Central memory CD8-positive, alpha-beta T cell (primary cell): Measurements from ENCODE around the gene SLC36A2.

Experiments used
- ATAC-seq: fragments of 150-1000 bp; cut with Tn5 transposase; replicated peaks from 2 replicates; pipeline ENCODE4 v1.10.0; 2022; ENCODE audit warnings: mild to moderate bottlenecking, moderate FRiP score, moderate number of reproducible peaks; ENCODE audit not compliant: poor library complexity, severe bottlenecking; ENCODE audit errors: extremely low read depth
- DNase-seq, 2 donors: peaks; one replicate each; pipeline ENCODE4 v3.0.0; 2021; ENCODE audit warnings: low spot score in 2 of 2
- H3K27ac Mint-ChIP-seq: one replicate; pipeline ENCODE4 v1.8.0; 2022; ENCODE audit warnings: low read depth, mild to moderate bottlenecking, moderate library complexity, mixed read lengths
- H3K27me3 Mint-ChIP-seq: one replicate; pipeline ENCODE4 v1.8.0; 2022; ENCODE audit warnings: mixed read lengths
- H3K36me3 Mint-ChIP-seq: one replicate; pipeline ENCODE4 v1.8.0; 2022; ENCODE audit warnings: mild to moderate bottlenecking, moderate library complexity, mixed read lengths; ENCODE audit not compliant: insufficient read depth
- H3K4me1 Mint-ChIP-seq: one replicate; pipeline ENCODE4 v1.8.0; 2022; ENCODE audit warnings: mixed read lengths
- H3K4me3 Mint-ChIP-seq: one replicate; pipeline ENCODE4 v1.8.0; 2022; ENCODE audit warnings: mild to moderate bottlenecking, moderate library complexity, mixed read lengths
- H3K9me3 Mint-ChIP-seq: one replicate; pipeline ENCODE4 v1.8.0; 2022; ENCODE audit warnings: mixed read lengths

The SLC36A2 gene

DNA sequence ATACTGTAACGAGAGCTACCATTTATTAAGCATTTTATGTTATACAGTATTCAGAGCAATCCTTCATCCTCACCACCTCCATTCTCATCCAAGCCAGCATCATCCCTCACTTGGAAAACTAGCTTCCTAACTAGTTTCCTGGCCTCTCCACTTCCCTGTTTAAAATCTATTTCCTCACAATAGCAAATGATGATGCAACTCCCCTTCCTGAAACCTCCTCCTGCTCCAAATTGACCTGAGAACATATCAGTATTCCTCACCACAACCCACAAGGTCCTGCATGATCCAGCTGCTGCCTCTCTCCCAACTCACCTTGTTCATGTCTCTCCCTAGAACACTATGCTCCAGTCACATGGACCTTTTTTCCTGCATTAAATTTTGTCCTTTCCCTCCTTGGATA is 4.3 kb upstream of the SLC36A2 start:
- DNase-seq (no peak), ATAC-seq (no peak)
- Mint-ChIP-seq H3K27ac (no peak overlapping the region), H3K36me3 (peaks cover 3% of the 10 kb centered on the region), H3K4me3 (no peak overlapping the region), H3K4me1 (no peaks in the 10 kb centered on the region), H3K9me3 (no peaks in the 10 kb centered on the region), H3K27me3 (peaks cover 64% of the 10 kb centered on the region)

GRCh38 chr5:151348789-151349188 is 1.4 kb upstream of the SLC36A2 start:
- H3K4me1 Mint-ChIP-seq = no peaks in the 10 kb centered on the region

GRCh38 chr5:151345808-151346478 is 1.4 kb downstream of the SLC36A2 start:
- H3K36me3 Mint-ChIP-seq = peaks cover 2% of the 10 kb centered on the region
- H3K9me3 Mint-ChIP-seq = no peaks in the 10 kb centered on the region
- no peaks in the 10 kb centered on the region for H3K4me1 Mint-ChIP-seq
- peaks cover 68% of the 10 kb centered on the region for H3K27me3 Mint-ChIP-seq
- ATAC-seq (no peak), DNase-seq (no peak)
- no peak overlapping the region for H3K27ac Mint-ChIP-seq
- no peak overlapping the region for H3K4me3 Mint-ChIP-seq

More at GRCh38 chr5:151348789-151349188, 1.4 kb upstream of the SLC36A2 start:
- Mint-ChIP-seq H3K9me3 (no peaks in the 10 kb centered on the region), H3K4me3 (no peak overlapping the region), H3K36me3 (peaks cover 2% of the 10 kb centered on the region), H3K27me3 (peaks cover 65% of the 10 kb centered on the region), H3K27ac (no peak overlapping the region)
- ATAC-seq (no peak), DNase-seq (no peak)

DNA sequence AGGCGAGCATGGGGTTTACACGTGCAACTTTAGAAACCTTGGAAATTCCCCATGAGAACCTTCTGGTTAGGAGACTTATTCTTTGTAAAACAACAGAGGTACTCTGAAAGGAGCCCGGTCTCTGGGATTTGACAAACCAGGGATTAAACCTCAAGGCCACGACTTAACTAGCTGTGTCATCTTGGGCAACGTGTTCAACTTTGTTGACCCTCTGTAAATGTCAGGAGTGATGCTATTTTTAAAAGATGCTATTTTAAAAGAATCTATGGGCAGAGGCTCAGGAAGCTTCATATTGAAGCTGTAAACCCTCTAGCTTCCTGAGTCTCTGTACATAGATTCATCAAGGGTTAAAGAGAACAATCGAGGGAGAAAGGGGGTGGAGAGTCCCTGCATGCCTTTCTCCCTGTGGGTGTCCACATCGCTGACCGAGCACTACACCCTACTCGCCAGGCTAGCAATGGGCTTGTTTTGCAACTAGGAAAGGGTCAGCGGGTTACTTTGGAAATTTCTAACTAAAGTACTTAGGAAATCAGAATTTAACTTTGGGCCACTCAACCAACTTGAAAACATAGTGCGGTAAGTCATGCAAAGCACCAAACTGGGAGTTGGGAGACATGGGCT is 2.1 kb downstream of the SLC36A2 start:
- peaks cover 72% of the 10 kb centered on the region for H3K27me3 Mint-ChIP-seq
- no peak for ATAC-seq

GRCh38 chr5:151344088-151344487 is 3.3 kb downstream of the SLC36A2 start:
- peaks cover 2% of the 10 kb centered on the region for H3K36me3 Mint-ChIP-seq
- H3K27me3 Mint-ChIP-seq = peaks cover 72% of the 10 kb centered on the region
- no peak overlapping the region for H3K4me3 Mint-ChIP-seq
- no peak overlapping the region for H3K27ac Mint-ChIP-seq
- no peak for ATAC-seq
- no peak for DNase-seq
- H3K9me3 Mint-ChIP-seq = no peaks in the 10 kb centered on the region
- H3K4me1 Mint-ChIP-seq = no peaks in the 10 kb centered on the region

More for the DNA sequence above, 2.1 kb downstream of the SLC36A2 start:
- no peak overlapping the region for H3K4me3 Mint-ChIP-seq
- DNase-seq = no peak
- peaks cover 2% of the 10 kb centered on the region for H3K36me3 Mint-ChIP-seq
- H3K4me1 Mint-ChIP-seq = no peaks in the 10 kb centered on the region
- H3K9me3 Mint-ChIP-seq = no peaks in the 10 kb centered on the region
- no peak overlapping the region for H3K27ac Mint-ChIP-seq

DNA sequence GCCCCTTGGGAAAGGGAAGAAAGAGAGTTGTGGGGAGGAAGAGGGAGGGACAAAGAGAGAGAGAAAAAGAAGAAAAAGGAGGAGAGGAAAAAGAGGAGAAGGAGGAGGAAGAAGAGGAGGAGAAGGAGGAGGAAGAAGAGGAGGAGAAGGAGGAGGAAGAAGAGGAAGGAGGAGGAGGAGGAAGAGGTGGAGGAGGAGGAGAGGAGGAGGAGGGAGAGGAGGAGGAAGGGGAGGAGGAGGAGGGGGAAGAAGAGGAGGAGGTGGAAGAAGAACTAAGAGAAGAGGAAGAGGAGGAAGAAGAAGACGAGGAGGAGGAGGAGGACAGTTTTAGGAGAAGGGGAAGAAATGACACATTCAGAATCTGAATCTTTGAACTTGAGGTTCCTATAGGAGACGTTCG is 7.4 kb downstream of the SLC36A2 start:
- H3K27me3 Mint-ChIP-seq = peaks cover 60% of the 10 kb centered on the region
- H3K9me3 Mint-ChIP-seq = no peaks in the 10 kb centered on the region
- ATAC-seq = no peak
- no peak overlapping the region for H3K4me3 Mint-ChIP-seq
- no peaks in the 10 kb centered on the region for H3K36me3 Mint-ChIP-seq
- no peaks in the 10 kb centered on the region for H3K4me1 Mint-ChIP-seq
- DNase-seq = no peak
- H3K27ac Mint-ChIP-seq = no peak overlapping the region

DNA sequence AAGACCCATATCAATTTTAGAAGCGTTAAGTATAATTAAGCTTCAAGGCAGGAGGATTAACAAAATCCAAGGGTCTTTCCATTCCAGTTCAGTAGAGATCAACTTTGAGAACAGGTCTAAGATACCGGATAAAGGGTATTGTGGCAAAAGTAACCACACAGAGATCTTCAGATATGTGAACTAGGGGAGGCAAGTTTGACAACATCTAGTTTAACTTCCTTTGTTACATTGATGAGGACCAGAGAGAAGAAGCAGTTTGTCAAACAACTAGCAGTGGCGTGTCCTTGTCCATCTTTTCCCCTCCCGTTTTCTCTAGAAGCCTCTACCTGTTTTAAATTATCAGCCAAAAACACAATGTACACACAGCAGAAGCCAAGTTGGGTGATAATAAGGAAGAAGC is 8.6 kb downstream of the SLC36A2 start:
- DNase-seq = no peak
- Mint-ChIP-seq H3K27me3 (peaks cover 53% of the 10 kb centered on the region), H3K9me3 (no peaks in the 10 kb centered on the region), H3K4me3 (no peak overlapping the region), H3K4me1 (no peaks in the 10 kb centered on the region), H3K27ac (no peak overlapping the region), H3K36me3 (no peaks in the 10 kb centered on the region)
- peak; percentile 46 for ATAC-seq

- H3K4me1 Mint-ChIP-seq = no peaks in the 10 kb centered on the region
- peaks cover 35% of the 10 kb centered on the region for H3K27me3 Mint-ChIP-seq
- no peaks in the 10 kb centered on the region for H3K9me3 Mint-ChIP-seq
- ATAC-seq (no peak), DNase-seq (no peak)
- no peaks in the 10 kb centered on the region for H3K36me3 Mint-ChIP-seq
- H3K4me3 Mint-ChIP-seq = no peak overlapping the region
- no peak overlapping the region for H3K27ac Mint-ChIP-seq
Measured at GRCh38 chr5:151332857-151333256, 14.5 kb downstream of the SLC36A2 start.

- H3K4me1 Mint-ChIP-seq = no peaks in the 10 kb centered on the region
- no peak for ATAC-seq
- no peaks in the 10 kb centered on the region for H3K36me3 Mint-ChIP-seq
- DNase-seq = no peak
- no peak overlapping the region for H3K4me3 Mint-ChIP-seq
- H3K27ac Mint-ChIP-seq = no peak overlapping the region
- H3K9me3 Mint-ChIP-seq = no peaks in the 10 kb centered on the region
- peaks cover 49% of the 10 kb centered on the region for H3K27me3 Mint-ChIP-seq
Measured at GRCh38 chr5:151328734-151329133, 18.6 kb downstream of the SLC36A2 start.

GRCh38 chr5:151327585-151327984 is 19.8 kb downstream of the SLC36A2 start:
- H3K27ac Mint-ChIP-seq = no peak overlapping the region
- no peak for ATAC-seq
- H3K9me3 Mint-ChIP-seq = no peaks in the 10 kb centered on the region
- H3K27me3 Mint-ChIP-seq = peaks cover 61% of the 10 kb centered on the region
- no peak overlapping the region for H3K4me3 Mint-ChIP-seq
- DNase-seq = no peak
- H3K36me3 Mint-ChIP-seq = no peaks in the 10 kb centered on the region
- H3K4me1 Mint-ChIP-seq = no peaks in the 10 kb centered on the region

DNA sequence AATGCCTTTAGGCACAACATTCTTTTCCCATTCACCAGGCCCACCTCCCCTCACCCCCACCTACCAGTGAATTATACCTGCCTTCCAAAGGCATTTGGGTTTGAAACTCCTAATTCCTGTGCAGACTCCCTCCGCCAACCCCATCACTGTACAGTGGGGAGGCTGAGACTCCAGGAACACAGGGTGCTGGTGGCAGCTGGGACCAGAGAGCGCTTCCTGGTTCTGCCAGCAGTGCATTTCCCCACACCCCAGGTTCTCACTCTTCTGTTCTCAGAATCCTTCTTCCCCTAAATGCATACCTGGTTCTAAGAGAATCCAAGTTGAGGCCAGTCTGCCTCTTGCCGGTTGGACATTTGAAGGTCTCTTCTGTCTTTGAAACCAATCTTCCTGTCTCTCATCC is 21.1 kb downstream of the SLC36A2 start:
- Mint-ChIP-seq H3K4me3 (no peak overlapping the region), H3K36me3 (no peaks in the 10 kb centered on the region), H3K27me3 (peaks cover 66% of the 10 kb centered on the region), H3K9me3 (no peaks in the 10 kb centered on the region), H3K27ac (no peak overlapping the region), H3K4me1 (no peaks in the 10 kb centered on the region)
- ATAC-seq (no peak), DNase-seq (no peak)

GRCh38 chr5:151320481-151320880 is 26.9 kb downstream of the SLC36A2 start:
- Mint-ChIP-seq H3K36me3 (no peaks in the 10 kb centered on the region), H3K9me3 (no peaks in the 10 kb centered on the region), H3K4me3 (no peak overlapping the region), H3K4me1 (peaks cover 5% of the 10 kb centered on the region), H3K27ac (no peak overlapping the region), H3K27me3 (peaks cover 43% of the 10 kb centered on the region)
- DNase-seq (no peak), ATAC-seq (no peak)
